GM12878 (cell line): ENCODE results near the gene LMO7. TPM values are rescaled to one million over a fixed set of nuclear protein-coding genes. Genes with fewer than 3 reads are reported as not detected.

Experiments
- BCLAF1 ChIP-seq: fragments of 450-650 bp; IDR thresholded peaks from 2 replicates; pipeline ENCODE4 v1.6.1; 2017; ENCODE audit warnings: antibody characterized with exemption, mild to moderate bottlenecking, moderate library complexity
- CTCF ChIP-seq, 3 experiments: IDR thresholded peaks in 2 of 3; conservative IDR thresholded peaks in 1 of 3; 2 replicates each; pipeline ENCODE4 v1.5.1; 2011; ENCODE audit warnings: low read depth in 3 of 3, low read length in 3 of 3, mild to moderate bottlenecking in 3 of 3, control low read depth in 2 of 3, moderate library complexity in 2 of 3, inconsistent platforms in 1 of 3, mixed read lengths in 1 of 3; ENCODE audit not compliant: control insufficient read depth in 2 of 3, insufficient read depth in 1 of 3; ENCODE audit errors: extremely low read depth in 1 of 3
- GATAD2B ChIP-seq: fragments of 450-650 bp; conservative IDR thresholded peaks from 2 replicates; pipeline ENCODE4 v1.6.1; 2017; ENCODE audit warnings: low read depth, mild to moderate bottlenecking, moderate library complexity
- MYB ChIP-seq: fragments of 150-350 bp; IDR thresholded peaks from 2 replicates; pipeline ENCODE4 v1.6.1; 2014; ENCODE audit warnings: mild to moderate bottlenecking, low read depth, low read length, borderline replicate concordance
- NFYA ChIP-seq: IDR thresholded peaks from 2 replicates; pipeline ENCODE4 v1.6.1; 2011; ENCODE audit warnings: low read depth, mild to moderate bottlenecking, low read length, improper control_type of control experiment, borderline replicate concordance
- PAX8 ChIP-seq: fragments of 450-650 bp; IDR thresholded peaks from 2 replicates; pipeline ENCODE4 v1.6.1; 2017; ENCODE audit warnings: mild to moderate bottlenecking, moderate library complexity
- RB1 ChIP-seq: fragments of 450-650 bp; formaldehyde crosslinking; IDR thresholded peaks from 2 replicates; pipeline ENCODE4 v1.6.1; 2017; ENCODE audit warnings: mild to moderate bottlenecking, borderline replicate concordance
- SMAD1 ChIP-seq: fragments of 450-650 bp; IDR thresholded peaks from 2 replicates; pipeline ENCODE4 v1.6.1; 2018; ENCODE audit warnings: mild to moderate bottlenecking, low read depth; ENCODE audit not compliant: partially characterized antibody
- SMAD5 ChIP-seq: IDR thresholded peaks from 2 replicates; pipeline ENCODE4 v1.6.1; 2016; ENCODE audit warnings: antibody characterized with exemption, low read depth
- polyA plus RNA-seq, 11 experiments: library from polyadenylated mRNA; depleted of rRNA in 4 of 11; unstranded in 6 of 11; stranded (reverse) in 5 of 11; fragments of >200 nt; fragmentation: Nextera tagmentation in 4 of 11; fragmentation: Illumina TruSeq in 1 of 11; extraction: Ambion mirVana in 4 of 11; extraction: Trizol in 1 of 11; gene quantifications; 1 replicate in 1 of 11; 2 replicates in 10 of 11; pipeline versions ENCODE4 v1.2.1 to v1.2.3, GENCODE V29; 2011 to 2016; ENCODE audit warnings: inconsistent platforms in 2 of 11, missing spikeins in 2 of 11, low read depth in 1 of 11
- total RNA-seq, 4 experiments: library from RNA; depleted of rRNA in 3 of 4; stranded (reverse); fragments of >200 nt in 3 of 4; fragmentation: Illumina TruSeq in 1 of 4; extraction: Trizol in 1 of 4; gene quantifications; 2 replicates each; pipeline versions ENCODE4 v1.2.1 to v1.2.3, GENCODE V29; 2013 to 2021

LMO7 gene
- total and polyA plus RNA-seq, 10 of the 15 experiments (the other 5 are each of a cell fraction or from before 2014, with no cell fraction given) = 8.5 to 67.8 (median 36.8) TPM

GRCh38 chr13:75766636-75767035 is 130.5 kb downstream of the LMO7 start (continued):
- TF ChIP-seq BCLAF1 (no peak), RB1 (no peak), GATAD2B (no peak), PAX8 (no peak), SMAD1 (no peak), SMAD5 (no peak), CTCF (IDR thresholded peaks at IDR 0.05 in 2 of 3, conservative IDR thresholded peaks at IDR 0.05 in 1 of 3; ENCODE audit: control insufficient read depth in 2 of 3, extremely low read depth in 1 of 3, insufficient read depth in 1 of 3, low read depth in 3 of 3, low read length in 3 of 3) (no peak), MYB (no peak), NFYA (no peak)
